Glomerular visceral epithelial cell (primary cell): ENCODE results near the gene RBM47.
"Not testable (repeated sequence)": the region's sequence is repeated elsewhere in the genome, so short reads cannot be mapped to it uniquely, and the experiment has no call there.

Experiments
- DNase-seq: peaks from one replicate; pipeline ENCODE4 v3.0.0-alpha.2; 2016; ENCODE audit errors: extremely low spot score

The RBM47 gene

DNA sequence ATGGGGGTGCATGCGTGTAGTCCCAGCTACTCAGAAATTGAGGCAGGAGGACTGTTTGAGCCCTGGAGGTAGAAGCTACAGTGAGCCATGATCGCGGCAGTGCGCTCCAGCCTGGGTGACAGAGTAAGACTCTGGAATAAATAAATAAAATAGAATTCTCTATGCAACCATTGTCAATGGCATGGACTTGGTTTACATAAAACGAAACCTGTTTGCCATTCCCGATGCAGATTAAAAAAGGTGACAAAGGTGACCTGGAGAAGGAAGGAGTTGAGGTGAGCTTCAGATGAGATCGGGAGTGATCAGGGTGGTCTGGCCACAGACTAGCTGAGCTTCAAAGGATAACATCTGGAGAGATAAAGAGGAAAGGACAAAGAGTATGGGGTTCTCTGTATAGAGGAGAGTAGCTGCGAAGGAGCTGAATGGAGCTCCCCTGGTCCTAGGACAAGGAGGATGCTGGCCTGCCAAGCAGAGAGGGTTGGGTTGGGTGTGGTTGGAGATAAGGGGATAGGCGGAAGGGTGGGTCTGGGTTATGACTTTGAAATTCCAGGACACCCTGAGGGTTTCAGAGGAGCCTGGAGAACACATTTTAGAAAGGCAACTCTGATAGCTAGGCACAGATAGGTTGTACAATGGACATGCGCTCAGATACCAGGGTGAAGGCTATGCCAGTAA is 98.6 kb downstream of the RBM47 start:
- DNase-seq: no peak

DNA sequence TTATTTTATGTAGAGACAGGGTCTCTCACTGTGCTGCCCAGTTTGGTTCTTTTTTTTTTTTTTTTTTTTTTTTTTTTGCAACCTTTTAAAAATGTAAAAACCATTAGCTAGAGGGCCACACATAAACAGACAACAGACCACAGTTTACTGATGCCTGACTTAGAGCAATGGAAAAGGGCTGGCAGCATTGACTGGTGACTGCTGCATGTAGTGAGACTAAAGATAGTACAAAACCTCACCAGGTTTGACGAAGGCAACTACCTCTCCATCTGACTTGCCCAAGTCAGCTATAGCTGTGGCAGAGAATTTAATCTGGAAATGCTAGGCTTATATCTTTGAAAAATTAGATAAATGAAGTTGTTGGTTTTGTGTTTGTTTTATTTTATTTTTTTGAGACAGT is 102.9 kb downstream of the RBM47 start:
- no peak for DNase-seq

DNA sequence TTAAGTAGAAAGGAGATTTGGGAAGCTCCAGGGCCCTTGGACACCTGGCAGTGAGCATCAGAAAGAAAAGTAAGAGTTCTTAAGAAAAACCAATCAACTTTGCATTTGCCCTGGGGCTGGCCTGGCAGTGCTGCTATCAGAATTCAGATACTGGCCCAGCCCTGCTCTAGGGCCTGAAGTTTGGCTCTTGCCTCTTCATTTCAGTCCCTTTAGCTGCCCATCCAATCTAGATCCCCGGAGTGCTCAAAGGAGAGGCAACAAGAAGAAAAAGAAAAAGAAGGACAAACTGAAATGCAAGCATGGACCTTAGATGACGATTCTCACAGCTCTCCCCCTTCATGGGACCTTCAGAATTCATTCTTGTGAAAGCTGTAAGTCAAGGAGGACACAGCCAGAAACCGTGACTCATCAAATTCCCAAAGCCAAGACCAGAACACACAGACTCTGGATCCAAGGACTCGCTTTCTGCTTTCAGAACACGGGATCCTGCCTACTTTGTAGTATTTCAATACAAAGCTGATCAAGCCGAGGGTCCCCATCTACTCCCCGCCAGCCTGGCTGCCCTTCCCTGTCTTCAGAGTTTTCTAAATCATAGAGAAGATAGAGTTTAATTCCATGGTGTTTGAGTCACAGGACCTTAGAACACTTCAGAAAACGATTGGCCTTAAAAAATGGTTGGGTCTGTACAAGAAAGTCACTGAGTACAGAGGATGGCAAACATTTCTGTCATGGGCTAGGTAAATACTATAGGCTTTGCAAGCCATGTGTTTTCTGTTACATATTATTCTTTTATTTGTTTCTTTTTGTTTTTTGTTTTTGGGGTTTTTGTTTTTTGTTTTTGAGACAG is 103.7 kb downstream of the RBM47 start:
- DNase-seq: peak; percentile 74

DNA sequence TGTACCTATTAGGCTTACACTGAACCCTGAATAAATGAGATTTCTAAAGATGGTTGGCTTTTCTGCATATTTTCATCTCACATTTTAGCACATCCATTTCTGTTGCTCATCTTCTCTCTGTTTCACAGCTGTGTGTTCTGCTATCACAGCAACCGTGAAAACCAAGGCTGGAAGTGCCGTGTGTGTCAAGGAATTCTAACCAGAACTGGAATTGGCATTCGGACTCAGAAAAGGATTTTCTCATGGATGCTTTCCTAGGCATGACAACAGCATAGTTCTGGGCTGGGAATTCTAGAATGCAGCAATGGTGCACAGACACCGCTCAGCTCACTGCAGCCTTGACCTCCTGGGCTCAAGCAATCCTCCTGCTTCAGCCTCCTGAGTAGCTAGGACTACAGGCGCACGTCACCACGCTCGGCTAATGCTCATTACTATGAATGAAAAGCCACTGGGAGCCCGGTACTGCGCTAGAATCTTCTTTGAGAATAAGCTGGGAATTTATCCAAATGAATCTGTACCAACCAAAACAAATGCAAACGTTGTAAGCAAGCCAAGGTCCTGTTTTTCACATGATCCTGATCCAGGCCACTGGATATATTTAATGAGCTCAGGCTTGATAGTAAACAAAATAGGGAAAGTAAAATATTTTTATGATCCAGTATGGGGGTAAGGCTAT is 105.2 kb downstream of the RBM47 start:
- DNase-seq: no peak

DNA sequence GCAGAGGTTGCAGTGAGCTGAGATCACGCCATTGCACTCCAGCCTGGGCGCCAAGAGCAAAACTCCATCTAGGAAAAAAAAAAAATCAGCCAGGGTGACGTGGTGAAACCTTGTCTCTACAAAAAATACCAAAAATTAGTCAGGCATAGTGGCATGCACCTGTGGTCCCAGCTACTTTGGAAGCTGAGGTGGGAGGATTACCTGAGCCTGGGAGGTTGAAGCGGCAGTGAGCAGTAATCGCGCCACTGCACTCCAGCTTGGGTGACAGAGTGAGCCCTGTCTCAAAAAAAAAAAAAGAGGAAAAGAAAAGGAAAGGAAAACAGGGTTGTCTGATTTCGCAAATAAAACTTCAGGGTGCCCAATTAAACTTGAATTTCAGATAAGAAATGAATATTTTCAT is 106.1 kb downstream of the RBM47 start:
- DNase-seq: no peak

DNA sequence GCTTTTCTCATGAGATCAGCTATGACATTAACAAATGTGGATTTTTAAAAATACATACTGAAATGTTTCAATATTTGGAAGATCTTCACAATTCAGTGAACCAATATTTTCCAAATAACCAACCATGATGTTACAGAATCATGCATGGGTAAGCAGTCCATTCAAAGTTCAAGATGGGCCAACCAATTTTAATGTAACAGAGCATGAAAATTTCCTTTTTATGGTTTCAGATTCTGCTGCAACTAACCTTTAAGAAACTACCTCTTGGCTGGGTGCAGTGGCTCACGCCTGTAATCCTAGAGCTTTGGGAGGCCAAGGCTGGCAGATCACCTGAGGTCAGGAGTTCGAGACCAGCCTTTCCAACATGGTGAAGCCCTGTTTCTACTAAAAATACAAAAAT is 107.7 kb downstream of the RBM47 start:
- DNase-seq: no peak

DNA sequence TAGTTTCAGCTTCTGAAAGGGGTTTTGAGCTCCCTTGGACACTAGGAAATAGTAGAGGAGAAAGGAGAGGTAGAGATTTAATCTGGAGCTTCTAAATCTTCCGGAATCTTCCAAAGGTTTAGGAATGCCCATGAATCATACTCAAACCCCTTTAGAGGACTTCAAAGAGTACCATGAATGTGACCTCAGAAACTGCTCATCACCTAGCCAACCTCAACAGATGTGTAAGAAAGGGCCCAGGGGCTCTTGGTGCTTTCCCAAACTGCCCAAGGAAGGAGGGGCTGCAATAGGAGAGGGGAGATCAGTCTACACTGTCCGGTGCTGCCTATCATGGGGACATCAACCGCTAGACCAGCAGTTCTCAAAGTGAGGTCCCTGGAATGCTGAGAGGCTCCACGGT is 109.1 kb downstream of the RBM47 start:
- DNase-seq: no peak

DNA sequence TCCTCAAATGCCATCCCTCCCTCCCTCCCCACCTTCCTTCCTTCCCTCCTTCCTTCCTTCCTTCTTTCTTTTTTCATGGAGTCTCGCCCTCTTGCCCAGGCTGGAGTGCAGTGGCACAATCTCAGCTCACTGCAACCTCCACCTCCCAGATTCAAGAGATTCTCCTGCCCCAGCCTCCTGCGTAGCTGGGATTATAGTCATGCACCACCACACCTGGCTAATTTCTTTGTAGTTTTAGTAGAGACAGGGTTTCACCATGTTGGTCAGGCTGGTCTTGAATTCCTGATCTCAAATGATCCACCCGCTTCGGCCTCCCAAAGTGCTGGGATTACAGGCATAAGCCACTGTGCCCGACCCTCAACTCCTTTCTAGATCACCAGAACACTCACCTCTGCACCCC is 112.6 kb downstream of the RBM47 start:
- DNase-seq: not testable (repeated sequence)

DNA sequence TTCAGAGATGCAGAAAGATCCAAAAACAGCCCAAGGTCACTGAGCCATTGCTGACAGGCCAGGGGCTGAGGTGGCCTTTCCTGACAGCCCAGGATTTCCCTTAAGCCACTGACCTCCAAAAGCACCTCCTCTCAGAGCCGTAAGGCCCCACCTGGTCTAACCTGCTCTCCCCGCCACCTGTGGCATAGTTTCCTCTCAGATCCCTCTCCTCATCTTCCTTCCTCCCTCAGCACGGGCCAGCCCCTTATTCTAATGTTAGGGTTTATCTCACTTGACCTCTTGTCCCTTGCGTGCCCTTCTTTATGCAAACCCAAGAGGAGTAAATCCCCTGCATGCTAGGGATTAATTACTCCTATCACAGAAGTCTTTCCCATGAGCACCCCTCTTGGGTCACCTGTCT is 113.0 kb downstream of the RBM47 start:
- DNase-seq: no peak

DNA sequence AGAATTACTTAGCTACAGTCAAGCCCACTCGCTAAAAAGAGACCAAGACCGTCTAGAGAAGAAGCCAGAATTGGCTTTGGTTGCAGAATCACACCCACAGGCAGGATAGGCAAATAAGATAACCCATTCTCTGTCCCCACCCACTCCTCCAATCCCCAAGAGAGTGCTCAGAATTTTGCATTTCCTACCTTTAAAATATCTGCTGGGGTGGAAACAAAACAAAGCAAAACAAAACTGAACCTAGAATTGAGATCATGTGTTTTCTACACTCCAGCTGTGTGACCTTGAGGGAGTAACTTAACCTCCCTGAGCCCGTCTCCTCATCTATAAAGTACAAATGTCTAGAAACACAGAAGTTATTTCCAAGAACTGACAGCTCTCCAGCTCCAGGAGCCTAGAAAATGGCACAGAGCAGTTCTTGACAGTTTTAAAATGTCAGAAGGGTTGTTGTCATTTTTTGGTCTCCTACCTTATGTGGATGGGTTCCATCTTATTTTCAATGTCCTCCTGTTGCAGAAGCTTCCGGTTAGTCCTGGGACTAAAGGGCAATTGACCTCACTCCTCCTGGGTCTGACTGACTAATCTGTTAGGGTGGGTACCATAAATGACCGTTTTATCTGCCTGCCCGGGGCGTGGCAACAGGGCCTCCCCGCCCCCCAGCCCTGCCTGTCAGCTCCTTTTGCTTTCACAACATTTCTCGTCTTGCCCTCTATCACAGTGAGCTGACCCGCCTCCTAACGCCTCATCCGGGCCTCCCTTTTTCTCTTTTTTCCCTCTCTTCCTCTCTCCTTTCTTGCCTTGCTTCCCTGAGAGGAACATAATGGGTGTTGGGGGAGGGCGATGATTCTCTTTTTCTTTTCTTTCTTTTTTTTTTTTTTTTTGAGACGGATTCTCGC is 114.0 kb downstream of the RBM47 start:
- peak; percentile 54 for DNase-seq

DNA sequence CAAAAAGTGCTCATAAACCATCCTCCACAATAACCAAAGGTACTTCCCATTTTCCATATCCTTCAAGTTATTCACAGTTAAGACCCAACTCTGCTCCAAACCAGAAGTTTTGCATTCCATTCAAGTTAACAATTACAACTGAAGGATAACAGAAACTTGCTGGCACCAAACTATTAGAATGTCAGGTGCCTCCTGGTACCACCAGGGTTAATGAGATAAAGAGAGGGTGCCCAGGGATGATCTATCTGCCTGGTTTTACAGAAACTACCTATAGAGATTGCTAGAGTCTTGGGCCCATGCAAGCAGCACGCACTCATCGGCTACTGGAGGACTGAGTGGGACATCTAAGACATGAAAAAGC is 114.6 kb downstream of the RBM47 start:
- DNase-seq: peak; percentile 58

DNA sequence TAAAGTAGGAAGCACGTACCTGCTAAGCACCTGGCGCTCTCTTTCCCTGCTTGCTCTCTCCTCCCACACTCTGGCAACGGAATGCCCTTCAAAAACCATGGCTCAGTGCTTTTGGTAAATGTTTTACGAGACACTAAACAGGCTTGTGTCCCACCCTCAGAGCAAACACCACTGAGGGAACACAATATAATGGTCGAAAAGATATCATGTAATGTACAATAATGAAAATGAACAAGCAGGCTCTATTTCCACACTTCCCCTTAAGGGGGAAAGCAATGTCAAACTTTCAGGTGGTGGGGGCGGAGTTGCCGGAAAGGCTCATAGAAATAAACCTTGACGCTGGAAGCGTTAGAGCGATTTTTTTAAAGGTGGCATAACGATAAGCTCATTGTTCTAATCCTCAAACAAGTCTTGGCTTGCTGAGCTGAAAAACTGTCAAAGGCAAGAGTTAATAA is 115.1 kb downstream of the RBM47 start:
- DNase-seq: peak; percentile 54

DNA sequence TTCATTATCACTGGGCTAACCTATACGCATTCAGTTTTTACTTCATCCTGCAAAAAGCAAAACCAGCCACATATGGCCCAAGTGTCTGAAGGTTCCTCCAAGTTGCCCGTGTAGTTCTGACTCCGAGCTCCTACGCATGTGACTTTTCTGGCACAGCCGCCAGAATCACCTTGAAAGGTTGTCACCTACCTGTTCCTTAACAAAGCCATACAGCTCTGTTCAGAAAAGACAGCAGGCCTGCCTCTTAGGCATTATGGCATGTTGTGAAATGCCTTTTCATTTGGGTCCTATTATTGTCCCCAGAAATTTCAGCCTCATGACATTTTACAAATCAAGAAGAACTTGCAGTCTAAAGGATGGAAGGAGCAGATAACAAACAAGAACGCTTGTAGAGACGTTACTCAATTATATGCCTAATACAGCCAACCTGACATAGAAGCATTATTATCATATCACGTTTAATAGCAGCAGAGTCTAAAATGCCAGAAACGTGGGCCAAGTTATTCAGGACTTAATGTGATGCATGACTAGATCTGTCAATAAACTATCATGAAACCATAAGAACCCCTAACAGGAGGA is 118.5 kb downstream of the RBM47 start:
- DNase-seq: no peak

DNA sequence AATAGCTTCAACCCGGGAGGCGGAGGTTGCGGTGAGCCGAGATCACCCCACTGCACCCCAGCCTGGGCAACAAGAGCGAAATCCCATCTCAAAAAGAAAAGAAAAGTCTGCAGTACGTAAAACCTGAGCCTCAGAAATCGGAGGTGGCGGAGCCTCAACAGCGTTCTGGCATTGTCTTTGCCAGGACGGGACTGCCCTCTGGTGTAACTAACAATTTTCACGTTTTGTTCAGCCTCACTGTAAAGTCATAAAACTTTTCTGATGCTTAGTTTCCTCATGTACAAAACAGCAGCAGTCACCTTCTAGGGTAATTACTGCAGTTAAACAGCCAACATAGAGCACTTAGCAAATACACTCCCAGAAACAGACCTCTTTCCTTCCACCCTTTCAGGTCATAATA is 121.7 kb downstream of the RBM47 start:
- no peak for DNase-seq

DNA sequence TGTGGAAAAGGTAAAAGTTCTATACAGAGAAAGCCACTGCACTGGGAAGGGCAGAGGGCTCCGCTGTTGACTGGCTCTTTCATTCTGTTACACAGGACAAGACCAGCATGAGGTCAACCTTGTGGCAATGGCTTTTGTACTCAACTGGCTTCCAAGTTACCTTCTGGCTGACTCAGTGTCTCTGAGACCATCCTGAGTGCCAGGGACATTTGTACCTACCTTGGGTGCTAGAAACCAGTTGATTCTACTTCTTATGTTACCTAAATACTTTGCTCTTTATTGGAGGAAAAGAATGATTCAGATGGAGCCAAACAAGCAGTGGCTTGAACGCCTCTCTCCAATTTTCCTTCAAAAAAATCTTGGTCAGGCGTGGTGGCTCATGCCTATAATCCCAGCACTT is 123.2 kb downstream of the RBM47 start:
- DNase-seq: no peak

DNA sequence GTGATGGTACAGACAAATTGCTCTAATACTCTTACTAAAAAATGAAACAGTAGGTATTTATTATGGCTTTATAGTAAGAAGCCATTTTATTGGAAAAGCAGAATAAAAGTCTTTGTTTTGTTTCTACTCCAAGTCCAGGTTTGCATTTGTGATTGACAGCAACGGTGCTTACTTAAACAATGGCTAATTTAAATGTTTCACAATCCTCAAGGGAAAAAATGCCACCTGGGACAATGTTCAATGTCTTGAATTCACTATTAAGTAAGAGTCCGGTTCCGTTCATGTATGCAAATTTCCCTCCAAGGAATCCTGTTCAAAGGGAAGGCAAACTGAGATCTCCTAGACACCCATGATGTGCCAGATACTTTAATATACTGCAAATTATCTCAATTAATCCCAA is 123.6 kb downstream of the RBM47 start:
- DNase-seq: no peak

DNA sequence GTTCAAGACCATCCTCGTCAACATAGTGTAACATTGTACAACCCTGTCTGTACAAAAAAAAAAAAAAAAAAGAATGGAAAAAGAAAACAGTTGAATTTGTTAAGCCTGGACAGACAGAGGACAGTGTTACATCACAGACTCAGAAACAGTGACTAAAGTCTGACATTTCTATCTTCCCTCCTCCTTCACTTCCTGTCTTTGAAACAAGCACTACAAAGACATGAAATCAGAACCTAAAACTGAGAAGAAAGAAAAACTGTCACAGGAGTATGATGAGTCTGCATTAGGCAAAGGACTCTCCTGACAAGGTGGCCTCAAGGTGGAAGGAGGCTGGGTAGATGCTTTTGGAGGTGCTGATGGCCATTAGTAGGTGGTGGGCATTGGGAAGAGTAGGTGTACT is 126.7 kb downstream of the RBM47 start:
- no peak for DNase-seq

DNA sequence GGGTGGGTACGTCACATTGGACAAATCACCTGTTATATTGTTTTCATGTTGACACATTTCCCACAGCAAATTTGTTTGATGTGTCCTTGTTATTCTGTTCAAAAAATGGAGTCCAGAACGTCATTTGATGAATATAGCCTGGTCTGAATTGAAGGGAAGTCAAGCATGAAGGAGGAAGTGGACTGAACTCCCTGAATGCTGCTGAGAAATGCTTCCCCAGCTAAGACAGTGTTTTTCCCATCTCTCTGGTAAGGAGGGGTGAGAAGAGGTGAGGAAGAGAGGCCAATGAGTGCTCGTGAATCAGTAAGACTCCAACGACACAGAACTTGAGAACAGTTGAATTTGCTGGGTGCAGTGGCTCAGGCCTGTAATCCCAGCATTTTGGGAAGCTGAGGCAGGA is 127.4 kb downstream of the RBM47 start:
- no peak for DNase-seq

DNA sequence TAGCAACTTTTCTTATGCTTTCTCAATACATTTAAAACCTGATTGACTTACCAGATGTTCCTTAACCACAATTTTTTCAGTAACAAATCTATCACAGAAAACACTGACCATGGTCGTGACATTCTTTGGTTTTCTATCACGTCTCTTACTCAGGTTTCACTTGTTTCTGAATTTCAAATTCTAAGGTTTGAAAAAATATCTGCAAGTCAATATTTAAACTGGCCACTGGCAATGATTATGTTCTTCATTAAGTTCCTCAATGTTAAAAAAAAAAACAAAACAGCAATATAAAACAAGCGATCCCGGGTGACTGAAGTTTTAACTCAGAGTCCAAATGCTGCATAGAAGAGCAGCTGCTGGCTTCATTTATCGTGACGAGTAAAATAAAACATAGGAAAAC is 128.9 kb downstream of the RBM47 start:
- no peak for DNase-seq

DNA sequence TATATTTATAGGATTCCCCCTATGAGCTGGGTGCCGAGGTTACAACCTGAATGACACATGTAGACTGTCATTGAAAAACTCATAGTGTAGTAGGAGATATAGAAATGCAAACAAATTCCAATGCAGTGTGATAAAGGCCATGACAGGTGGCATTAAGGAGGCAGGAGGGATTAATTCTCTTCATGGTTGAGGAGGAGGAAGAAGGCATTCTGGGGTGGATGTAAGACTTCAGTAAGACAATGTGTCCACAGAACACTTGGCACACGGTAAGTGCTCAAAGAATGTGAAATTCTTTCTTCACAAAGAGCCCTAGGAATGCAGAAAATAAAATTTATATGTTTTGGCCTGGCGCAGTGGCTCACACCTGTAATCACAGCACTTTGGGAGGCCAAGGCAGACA is 136.5 kb downstream of the RBM47 start:
- DNase-seq: no peak

DNA sequence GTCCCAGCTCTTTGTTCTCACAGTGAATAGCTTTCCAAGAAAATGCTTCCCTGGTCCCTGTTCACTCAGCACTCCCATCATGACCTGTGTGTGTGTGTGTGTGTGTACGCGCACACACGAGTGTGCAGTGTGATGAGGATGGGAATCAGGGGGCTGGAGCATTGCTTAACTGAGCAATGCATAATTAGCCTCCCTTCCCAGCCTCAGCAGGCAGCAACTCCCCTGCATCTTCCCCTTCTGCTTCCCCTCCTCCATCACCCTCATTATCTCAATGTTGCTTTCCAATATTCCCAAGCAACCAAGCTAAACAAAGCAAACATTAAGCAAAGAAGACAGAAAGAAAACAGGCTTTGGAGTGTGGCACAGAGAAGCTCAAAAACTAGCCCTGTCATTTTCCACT is 137.0 kb downstream of the RBM47 start:
- no peak for DNase-seq

DNA sequence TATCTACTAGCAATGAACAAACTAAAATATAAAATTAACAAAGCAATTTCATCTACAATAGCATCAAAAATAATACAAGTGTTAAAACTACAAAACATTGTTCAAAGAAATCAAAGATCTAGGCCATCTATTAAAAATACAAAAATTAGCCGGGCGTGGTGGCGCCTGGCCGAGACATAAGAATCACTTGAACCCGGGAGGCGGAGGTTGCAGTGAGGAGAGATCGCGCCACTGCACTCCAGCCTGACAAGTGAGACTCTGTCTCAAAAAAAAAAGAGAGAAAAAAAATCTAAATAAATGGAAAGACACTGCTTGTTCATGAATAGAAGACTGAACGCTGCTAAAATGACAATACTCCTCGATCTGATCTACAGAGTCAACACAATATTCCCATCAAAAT is 139.2 kb downstream of the RBM47 start:
- no peak for DNase-seq
